Activated CD8-positive, alpha-beta T cell treated with anti-CD3 and anti-CD28 coated beads for 36 hours (primary cell): ENCODE measurements around the gene MB. TPM values are rescaled to one million over a fixed set of nuclear protein-coding genes. Genes with fewer than 3 reads are reported as not detected.

Experiments used
- ATAC-seq: fragments of 200-7000 bp; cut with Tn5 transposase; one replicate; pipeline ENCODE4 v1.10.0; 2021; ENCODE audit warnings: mild to moderate bottlenecking, moderate library complexity
- CTCF ChIA-PET: fragments of 350-600 bp; sonication (Branson Sonifier 250); formaldehyde crosslinking; loops from one replicate; lab custom pipeline; 2021; ENCODE audit warnings: antibody characterized with exemption; lab: Charles Lee
- POLR2A ChIA-PET: fragments of 350-600 bp; sonication (Branson Sonifier 250); formaldehyde crosslinking; loops from one replicate; lab custom pipeline; 2021; ENCODE audit warnings: antibody characterized with exemption; lab: Charles Lee
- DNase-seq: peaks from one replicate; pipeline ENCODE4 v3.0.0-alpha.2; 2020
- H3K27ac Mint-ChIP-seq: one replicate; pipeline ENCODE4 v1.8.0; 2021; ENCODE audit warnings: mild to moderate bottlenecking, mixed read lengths
- H3K27me3 Mint-ChIP-seq: one replicate; pipeline ENCODE4 v1.8.0; 2021; ENCODE audit warnings: mixed read lengths
- H3K36me3 Mint-ChIP-seq: one replicate; pipeline ENCODE4 v1.8.0; 2021; ENCODE audit warnings: low read depth, mixed read lengths
- H3K4me1 Mint-ChIP-seq: one replicate; pipeline ENCODE4 v1.8.0; 2021; ENCODE audit warnings: low read depth, mixed read lengths
- H3K4me3 Mint-ChIP-seq: one replicate; pipeline ENCODE4 v1.8.0; 2021; ENCODE audit warnings: mild to moderate bottlenecking, moderate library complexity, mixed read lengths
- H3K9me3 Mint-ChIP-seq: one replicate; pipeline ENCODE4 v1.8.0; 2021; ENCODE audit warnings: mixed read lengths
- intact Hi-C: fragments of 100-400 bp; cut with micrococcal nuclease; formaldehyde crosslinking; loops from one replicate; pipeline ENCODE4 v1.10.0; 2022
- total RNA-seq, 2 experiments: library from RNA; stranded (reverse); gene quantifications; one replicate each; pipeline ENCODE4 v1.2.3, GENCODE V29; 2021
- TF ChIP-seq, protein P1 (sequence below): fragments of 200-600 bp; IDR thresholded peaks from one replicate; pipeline ENCODE4 v1.8.0; 2022; ENCODE audit warnings: antibody characterized with exemption, mild to moderate bottlenecking

Gene MB
- total RNA-seq, 2 experiments from 2014 or later, result not detected

DNA sequence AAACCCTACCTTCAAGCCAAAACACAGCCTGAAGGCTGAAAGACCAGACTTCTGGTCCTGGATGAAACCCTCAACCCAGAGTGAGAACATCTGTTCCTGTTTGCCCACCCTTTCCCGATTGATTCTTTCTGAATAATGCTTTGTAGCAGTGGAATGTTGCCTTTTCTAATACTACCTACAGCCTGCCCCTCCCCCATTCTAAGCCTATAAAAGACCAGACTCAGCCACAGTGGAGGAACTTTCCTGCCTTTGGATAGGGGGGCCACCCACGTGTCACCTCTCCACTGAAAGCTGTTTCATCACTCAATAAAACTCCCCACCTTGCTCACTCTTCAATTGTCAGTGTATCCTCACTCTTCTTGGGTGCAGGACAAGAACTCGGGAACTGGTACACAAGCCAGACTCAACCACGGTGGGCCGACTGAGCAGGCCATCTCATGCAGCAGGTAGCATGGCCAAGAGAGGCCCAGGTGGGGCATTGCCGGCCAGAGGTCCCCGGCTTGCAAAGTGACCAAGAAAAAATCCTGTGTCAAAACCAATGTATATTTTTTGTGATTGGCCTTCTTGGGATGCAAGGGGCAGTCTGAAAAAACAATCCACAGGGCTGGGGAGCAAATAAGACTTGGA lies 24.5 kb upstream of the MB start:
- Mint-ChIP-seq H3K36me3 (no peaks in the 10 kb centered on the region), H3K27ac (no peak overlapping the region), H3K27me3 (no peaks in the 10 kb centered on the region), H3K4me3 (no peak overlapping the region), H3K9me3 (no peaks in the 10 kb centered on the region), H3K4me1 (peaks cover 6% of the 10 kb centered on the region)
- ATAC-seq (no peak), DNase-seq (no peak)
- TF ChIP-seq, protein P1, sequence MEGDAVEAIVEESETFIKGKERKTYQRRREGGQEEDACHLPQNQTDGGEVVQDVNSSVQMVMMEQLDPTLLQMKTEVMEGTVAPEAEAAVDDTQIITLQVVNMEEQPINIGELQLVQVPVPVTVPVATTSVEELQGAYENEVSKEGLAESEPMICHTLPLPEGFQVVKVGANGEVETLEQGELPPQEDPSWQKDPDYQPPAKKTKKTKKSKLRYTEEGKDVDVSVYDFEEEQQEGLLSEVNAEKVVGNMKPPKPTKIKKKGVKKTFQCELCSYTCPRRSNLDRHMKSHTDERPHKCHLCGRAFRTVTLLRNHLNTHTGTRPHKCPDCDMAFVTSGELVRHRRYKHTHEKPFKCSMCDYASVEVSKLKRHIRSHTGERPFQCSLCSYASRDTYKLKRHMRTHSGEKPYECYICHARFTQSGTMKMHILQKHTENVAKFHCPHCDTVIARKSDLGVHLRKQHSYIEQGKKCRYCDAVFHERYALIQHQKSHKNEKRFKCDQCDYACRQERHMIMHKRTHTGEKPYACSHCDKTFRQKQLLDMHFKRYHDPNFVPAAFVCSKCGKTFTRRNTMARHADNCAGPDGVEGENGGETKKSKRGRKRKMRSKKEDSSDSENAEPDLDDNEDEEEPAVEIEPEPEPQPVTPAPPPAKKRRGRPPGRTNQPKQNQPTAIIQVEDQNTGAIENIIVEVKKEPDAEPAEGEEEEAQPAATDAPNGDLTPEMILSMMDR, result no peak
- ChIA-PET CTCF (no interaction called here), POLR2A (interaction anchor here (1.7 kb wide), 1 partner anchor 11 kb away, joined by 3 read pairs; no protein-coding TSS in a partner anchor)
- intact Hi-C loops, result loop anchor here (10.0 kb wide), 1 partner anchor 53 kb away; no protein-coding TSS in a partner anchor

GRCh38 chr22:35638410-35638809 lies 21.3 kb upstream of the MB start:
- POLR2A ChIA-PET, result interaction anchor here (6.6 kb wide), 1 partner anchor 10 kb away, joined by 29 read pairs; the partner anchor contains the start of gene APOL6
- Mint-ChIP-seq H3K4me1 (peaks cover 12% of the 10 kb centered on the region), H3K27ac (no peak overlapping the region), H3K36me3 (no peaks in the 10 kb centered on the region), H3K9me3 (no peaks in the 10 kb centered on the region), H3K4me3 (no peak overlapping the region), H3K27me3 (no peaks in the 10 kb centered on the region)
- TF ChIP-seq, protein P1, result no peak
- ATAC-seq, result no peak
- intact Hi-C loops, result no loop called here
- CTCF ChIA-PET, result interaction anchor here (1.1 kb wide), 1 partner anchor 9 kb away, joined by 3 read pairs; no protein-coding TSS in a partner anchor
- DNase-seq, result no peak

DNA sequence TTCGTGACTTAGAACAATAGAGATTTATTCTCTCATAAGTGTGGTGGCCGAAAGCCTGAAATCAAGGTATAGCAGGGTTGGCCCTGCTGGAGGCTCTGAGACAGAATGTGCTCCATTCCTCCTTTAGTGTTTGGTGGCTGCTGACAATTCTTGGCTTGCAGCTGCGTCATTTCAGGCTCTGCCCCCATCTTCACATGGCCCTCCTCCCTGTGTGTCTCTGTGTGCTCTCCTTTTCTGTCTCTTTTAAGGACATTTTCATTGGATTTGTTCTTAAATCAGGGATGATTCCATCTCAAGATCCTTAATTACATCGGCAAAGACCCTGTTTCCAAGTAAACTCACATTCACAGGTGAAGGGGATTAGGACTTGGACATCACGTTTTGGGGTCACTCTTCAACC lies 20.9 kb upstream of the MB start:
- DNase-seq, result no peak
- intact Hi-C loops, result no loop called here
- no peak for ATAC-seq
- Mint-ChIP-seq H3K9me3 (no peaks in the 10 kb centered on the region), H3K4me1 (peaks cover 15% of the 10 kb centered on the region), H3K27me3 (no peaks in the 10 kb centered on the region), H3K36me3 (no peaks in the 10 kb centered on the region), H3K4me3 (no peak overlapping the region), H3K27ac (no peak overlapping the region)
- ChIA-PET POLR2A (interaction anchor here (1.5 to 6.6 kb wide), 2 partner anchors 11 to 16 kb away, joined by 3 to 29 read pairs; partner anchors contain the start of gene APOL6), CTCF (no interaction called here)
- TF ChIP-seq, protein P1, result no peak

GRCh38 chr22:35637254-35637653 lies 20.1 kb upstream of the MB start:
- H3K4me1 Mint-ChIP-seq, result peaks cover 15% of the 10 kb centered on the region
- ChIA-PET POLR2A (interaction anchor here (1.5 to 6.6 kb wide), 2 partner anchors 11 to 17 kb away, joined by 3 to 29 read pairs; partner anchors contain the start of gene APOL6), CTCF (interaction anchor here (1.1 to 1.2 kb wide), 2 partner anchors 10 to 11 kb away, joined by 3 read pairs; no protein-coding TSS in a partner anchor)
- intact Hi-C loops, result no loop called here
- H3K9me3 Mint-ChIP-seq, result no peaks in the 10 kb centered on the region
- TF ChIP-seq, protein P1, result no peak
- no peak overlapping the region for H3K27ac Mint-ChIP-seq
- DNase-seq (no peak), ATAC-seq (no peak)
- no peak overlapping the region for H3K4me3 Mint-ChIP-seq
- no peaks in the 10 kb centered on the region for H3K27me3 Mint-ChIP-seq
- no peaks in the 10 kb centered on the region for H3K36me3 Mint-ChIP-seq
